ENCODE results near the gene CEMP1.

The CEMP1 gene

DNA sequence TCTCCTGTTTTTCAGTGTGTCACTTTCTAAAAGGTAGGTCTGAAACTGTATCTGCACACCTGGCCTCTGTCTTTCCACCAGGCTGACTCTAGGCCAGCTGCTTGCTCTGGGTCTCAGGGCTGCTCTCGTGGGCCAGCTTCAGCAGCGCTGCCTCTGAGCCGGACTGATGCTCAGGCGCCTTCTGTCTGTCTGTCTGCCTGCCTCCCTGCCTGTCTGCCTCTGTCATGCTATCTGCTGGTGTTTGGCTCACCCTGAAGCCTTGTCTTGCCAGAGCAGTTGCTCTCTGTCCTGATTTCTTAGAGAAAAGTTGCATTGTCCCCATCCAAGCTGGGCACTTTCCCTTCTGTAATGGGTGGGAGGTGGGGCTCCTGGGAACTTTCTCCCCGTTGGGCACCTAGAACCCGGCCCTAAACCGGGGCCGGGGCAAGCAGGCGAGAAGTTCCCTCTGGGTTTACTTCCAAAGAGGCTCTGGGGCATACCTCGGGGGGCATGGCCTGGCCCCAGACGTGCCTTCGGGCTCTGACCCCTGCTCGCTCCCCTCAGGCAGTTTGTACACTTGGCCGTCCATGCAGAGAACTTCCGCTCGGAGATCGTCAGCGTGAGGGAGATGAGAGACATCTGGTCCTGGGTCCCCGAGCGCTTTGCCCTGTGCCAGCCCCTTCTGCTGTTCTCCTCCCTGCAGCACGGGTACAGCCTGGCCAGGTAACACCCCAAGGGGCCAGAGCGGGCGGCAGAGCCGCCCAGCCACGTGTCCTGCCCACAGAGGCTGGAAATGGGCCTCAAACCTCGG is 33.3 kb downstream of the CEMP1 start:
- no peak overlapping the region for H3K4me3 ChIP-seq (ENCODE audit: low read depth, low read length)
- no peak for DNase-seq (ENCODE audit: low read depth)
- TF ChIP-seq, protein P1, sequence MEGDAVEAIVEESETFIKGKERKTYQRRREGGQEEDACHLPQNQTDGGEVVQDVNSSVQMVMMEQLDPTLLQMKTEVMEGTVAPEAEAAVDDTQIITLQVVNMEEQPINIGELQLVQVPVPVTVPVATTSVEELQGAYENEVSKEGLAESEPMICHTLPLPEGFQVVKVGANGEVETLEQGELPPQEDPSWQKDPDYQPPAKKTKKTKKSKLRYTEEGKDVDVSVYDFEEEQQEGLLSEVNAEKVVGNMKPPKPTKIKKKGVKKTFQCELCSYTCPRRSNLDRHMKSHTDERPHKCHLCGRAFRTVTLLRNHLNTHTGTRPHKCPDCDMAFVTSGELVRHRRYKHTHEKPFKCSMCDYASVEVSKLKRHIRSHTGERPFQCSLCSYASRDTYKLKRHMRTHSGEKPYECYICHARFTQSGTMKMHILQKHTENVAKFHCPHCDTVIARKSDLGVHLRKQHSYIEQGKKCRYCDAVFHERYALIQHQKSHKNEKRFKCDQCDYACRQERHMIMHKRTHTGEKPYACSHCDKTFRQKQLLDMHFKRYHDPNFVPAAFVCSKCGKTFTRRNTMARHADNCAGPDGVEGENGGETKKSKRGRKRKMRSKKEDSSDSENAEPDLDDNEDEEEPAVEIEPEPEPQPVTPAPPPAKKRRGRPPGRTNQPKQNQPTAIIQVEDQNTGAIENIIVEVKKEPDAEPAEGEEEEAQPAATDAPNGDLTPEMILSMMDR (conservative IDR thresholded peaks at IDR 0.05; ENCODE audit: low read depth, low read length): no peak

- TF ChIP-seq, protein P1 (conservative IDR thresholded peaks at IDR 0.05; ENCODE audit: low read depth, low read length): no peak
- DNase-seq (ENCODE audit: low read depth): no peak
Measured at GRCh38 chr16:2497116-2497630, 34.0 kb downstream of the CEMP1 start.

GRCh38 chr16:2496223-2497115 is 34.7 kb downstream of the CEMP1 start:
- no peak overlapping the region for H3K4me3 ChIP-seq (ENCODE audit: low read depth, low read length)
- no peak for DNase-seq (ENCODE audit: low read depth)
- TF ChIP-seq, protein P1 (conservative IDR thresholded peaks at IDR 0.05; ENCODE audit: low read depth, low read length): no peak

More at GRCh38 chr16:2497116-2497630, 34.0 kb downstream of the CEMP1 start:
- no peak overlapping the region for H3K4me3 ChIP-seq (ENCODE audit: low read depth, low read length)

- H3K4me3 ChIP-seq (ENCODE audit: low read depth, low read length): no peak overlapping the region
- TF ChIP-seq, protein P1 (conservative IDR thresholded peaks at IDR 0.05; ENCODE audit: low read depth, low read length): no peak
- no peak for DNase-seq (ENCODE audit: low read depth)
Measured at GRCh38 chr16:2495041-2495440, 36.2 kb downstream of the CEMP1 start.

DNA sequence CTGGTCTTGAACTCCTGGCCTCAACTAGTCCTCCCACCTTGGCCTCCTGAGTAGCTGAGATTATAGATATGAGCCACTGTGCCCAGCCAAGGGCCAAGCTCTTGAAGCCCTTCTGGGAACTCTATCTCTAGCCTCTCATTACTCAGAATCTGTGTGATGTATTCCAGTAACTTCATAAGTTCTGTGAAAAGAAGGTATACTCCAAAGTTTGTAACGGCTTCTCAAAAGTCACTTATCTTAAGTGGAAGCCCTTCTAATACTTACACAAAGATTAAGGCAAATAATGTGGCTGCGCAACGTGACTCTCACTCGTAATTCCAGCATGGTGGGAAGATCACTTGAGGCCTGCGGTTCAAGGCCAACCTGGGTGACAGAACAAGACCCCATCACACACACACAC is 36.6 kb downstream of the CEMP1 start:
- TF ChIP-seq, protein P1 (conservative IDR thresholded peaks at IDR 0.05; ENCODE audit: low read depth, low read length): no peak
- DNase-seq (ENCODE audit: low read depth): no peak
- no peak overlapping the region for H3K4me3 ChIP-seq (ENCODE audit: low read depth, low read length)

GRCh38 chr16:2493605-2494004 is 37.6 kb downstream of the CEMP1 start:
- DNase-seq (ENCODE audit: low read depth): no peak
- no peak overlapping the region for H3K4me3 ChIP-seq (ENCODE audit: low read depth, low read length)

More at GRCh38 chr16:2493605-2494004, 37.6 kb downstream of the CEMP1 start:
- TF ChIP-seq, protein P1 (conservative IDR thresholded peaks at IDR 0.05; ENCODE audit: low read depth, low read length): no peak

All from choroid plexus epithelial cell (primary cell).